Ishikawa (cell line): ENCODE measurements around the gene THSD7A.

ENCODE experiments used
- CEBPB ChIP-seq: IDR thresholded peaks from 2 replicates; pipeline ENCODE4 v1.6.1; 2012
- EGR1 ChIP-seq: IDR thresholded peaks from 2 replicates; pipeline ENCODE4 v1.6.1; 2012
- EP300 ChIP-seq: IDR thresholded peaks from 2 replicates; pipeline ENCODE4 v1.6.1; 2012; ENCODE audit warnings: borderline replicate concordance
- RAD21 ChIP-seq: IDR thresholded peaks from 2 replicates; pipeline ENCODE4 v1.6.1; 2012; ENCODE audit warnings: low read depth
- TCF12 ChIP-seq: IDR thresholded peaks from 2 replicates; pipeline ENCODE4 v1.6.1; 2012; ENCODE audit warnings: low read depth
- TEAD4 ChIP-seq: IDR thresholded peaks from 2 replicates; pipeline ENCODE4 v1.6.1; 2012
- YY1 ChIP-seq: IDR thresholded peaks from 2 replicates; pipeline ENCODE4 v1.6.1; 2012; ENCODE audit warnings: low read depth

DNA sequence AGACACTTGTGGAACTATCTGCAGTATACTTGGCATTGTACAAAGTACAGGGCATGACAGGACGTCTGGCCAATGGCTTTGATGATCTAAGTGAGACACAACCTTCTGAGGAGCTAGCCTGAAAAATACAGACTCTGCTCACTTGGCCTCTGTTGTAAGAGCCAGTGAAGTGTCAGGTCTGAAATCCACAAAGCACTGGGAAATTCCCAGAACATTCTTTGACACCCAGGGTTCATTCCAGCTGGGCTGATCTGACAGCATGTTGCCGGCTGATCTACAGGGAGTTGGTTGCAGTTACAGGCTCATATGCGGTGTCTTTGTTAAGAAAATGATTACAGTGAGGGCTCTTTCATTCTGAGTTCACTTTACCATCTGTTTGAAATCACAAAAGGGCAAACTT lies 503.7 kb downstream of the THSD7A start:
- no peak for TF ChIP-seq RAD21
- TF ChIP-seq TCF12: no peak
- TF ChIP-seq CEBPB: no peak
- TF ChIP-seq TEAD4: no peak
- no peak for TF ChIP-seq YY1
- no peak for TF ChIP-seq EP300
- no peak for TF ChIP-seq EGR1
